Measurements from ENCODE around the gene ACKR3. TPM values are rescaled to one million over a fixed set of nuclear protein-coding genes. Genes with fewer than 3 reads are reported as not detected.

The ACKR3 gene
- total and polyA plus RNA-seq, 10 of the 15 experiments (the other 5 are each of a cell fraction or from before 2014, with no cell fraction given): 3.0 to 154 (median 6.4) TPM

GRCh38 chr2:236623816-236624215 lies 54.2 kb downstream of the ACKR3 start:
- FAIRE-seq: no peak
- CTCF ChIA-PET: interaction anchor here (1.6 kb wide), 1 partner anchor 110 kb away, joined by 4 read pairs; no protein-coding TSS in a partner anchor
- POLR2A ChIA-PET: no interaction called here
- TF ChIP-seq WRNIP1 (IDR thresholded peaks at IDR 0.05; ENCODE audit: borderline replicate concordance, low read depth, low read length): no peak
- TF ChIP-seq CTCF (IDR thresholded peaks at IDR 0.05 in 2 of 3, conservative IDR thresholded peaks at IDR 0.05 in 1 of 3; ENCODE audit: control insufficient read depth in 2 of 3, extremely low read depth in 1 of 3, insufficient read depth in 1 of 3, low read depth in 3 of 3, low read length in 3 of 3): no peak
- no peak for TF ChIP-seq RFX5 (IDR thresholded peaks at IDR 0.05; ENCODE audit: low read depth, low read length)
- TF ChIP-seq MTA2 (IDR thresholded peaks at IDR 0.05; ENCODE audit: low read depth): no peak
- TF ChIP-seq ASH2L (IDR thresholded peaks at IDR 0.05; ENCODE audit: borderline replicate concordance, low read depth): no peak
- TF ChIP-seq E2F8 (IDR thresholded peaks at IDR 0.05; ENCODE audit: low read depth, partially characterized antibody): no peak
- TF ChIP-seq ZNF384 (IDR thresholded peaks at IDR 0.05; ENCODE audit: borderline replicate concordance, low read depth, low read length): no peak
- TF ChIP-seq SMAD5 (IDR thresholded peaks at IDR 0.05; ENCODE audit: low read depth): no peak
- no peak for TF ChIP-seq IKZF1 (conservative IDR thresholded peaks at IDR 0.05)
- no peak for TF ChIP-seq CHD1 (IDR thresholded peaks at IDR 0.05; ENCODE audit: low read depth, low read length)
- TF ChIP-seq, protein P1, sequence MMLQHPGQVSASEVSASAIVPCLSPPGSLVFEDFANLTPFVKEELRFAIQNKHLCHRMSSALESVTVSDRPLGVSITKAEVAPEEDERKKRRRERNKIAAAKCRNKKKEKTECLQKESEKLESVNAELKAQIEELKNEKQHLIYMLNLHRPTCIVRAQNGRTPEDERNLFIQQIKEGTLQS (IDR thresholded peaks at IDR 0.05; ENCODE audit: borderline replicate concordance, extremely low read depth, low read depth, low read length): no peak
- TF ChIP-seq CEBPZ (IDR thresholded peaks at IDR 0.05; ENCODE audit: low read depth, low read length): no peak
- no peak for TF ChIP-seq EZH2 (IDR thresholded peaks at IDR 0.05; ENCODE audit: borderline replicate concordance, control insufficient read depth, low read depth, low read length)

More at GRCh38 chr2:236623816-236624215, 54.2 kb downstream of the ACKR3 start:
- intact Hi-C loops (cut with micrococcal nuclease; ENCODE audit: unreplicated experiment): no loop called here
- Histone ChIP-seq H3K9ac (ENCODE audit: control insufficient read depth, insufficient read depth, low read length) (no peak overlapping the region), H3K4me2 (ENCODE audit: control insufficient read depth, insufficient read depth) (no peak overlapping the region), H2AFZ (ENCODE audit: control insufficient read depth, low read depth, low read length) (no peak overlapping the region), H3K79me2 (ENCODE audit: control insufficient read depth, insufficient read depth, low read length) (no peaks in the 10 kb centered on the region), H3K27me3 (replicated peaks in 1 of 2; ENCODE audit: control insufficient read depth in 2 of 2, insufficient read depth in 2 of 2, low read length in 1 of 2) (peaks cover 0 to 3% of the 10 kb centered on the region in 2 experiments; a peak in 2 of 4 replicates), H3K4me3 (no peak overlapping the region), H3K4me1 (ENCODE audit: control insufficient read depth, insufficient read depth, low read length) (no peaks in the 10 kb centered on the region), H3K27ac (ENCODE audit: control insufficient read depth, insufficient read depth) (no peak overlapping the region), H3K9me3 (replicated peaks; ENCODE audit: control insufficient read depth, insufficient read depth, low read length) (no peaks in the 10 kb centered on the region), H3K36me3 (ENCODE audit: control insufficient read depth in 2 of 2, insufficient read depth in 2 of 2, low read length in 1 of 2) (no peaks in the 10 kb centered on the region), H4K20me1 (ENCODE audit: control insufficient read depth, insufficient read depth) (no peaks in the 10 kb centered on the region)
- no peak for DNase-seq (ENCODE audit: low read depth, low spot score)
- in situ Hi-C loops (cut with MboI): no loop called here
- ChIA-PET SMC1A (ENCODE audit: uncharacterized antibody, unreplicated experiment) (no interaction called here), RAD21 (ENCODE audit: unreplicated experiment) (no interaction called here)
- no TSS peak for BruUV-seq (replicated peaks)
- 41% methylated on average over 10 of the region's 10 CpGs for WGBS (ENCODE audit: insufficient coverage, insufficient replicate concordance, low lambda C conversion rate, missing lambda C conversion rate)
- no peak for ATAC-seq
